Measurements from ENCODE around the gene CYP11A1. TPM values are rescaled to one million over a fixed set of nuclear protein-coding genes. Genes with fewer than 3 reads are reported as not detected.

The CYP11A1 gene
- total and polyA plus RNA-seq, 7 donors = 0.14 to 5.0 (median 0.61) TPM

GRCh38 chr15:74312445-74313007 is 54.9 kb downstream of the CYP11A1 start:
- DNase-seq (no peak), ATAC-seq (no peak)
- WGBS, 3 donors = 69 to 73% (median 70%) methylated on average over 9 of the region's 9 CpGs
- Histone ChIP-seq H3K4me3 (no peak overlapping the region), H3K27ac (no peak overlapping the region), H3K4me1 (peaks cover 3% of the 10 kb centered on the region), H3K9me3 (no peaks in the 10 kb centered on the region), H3K27me3 (ENCODE audit: insufficient read depth in 3 of 3, low read length in 2 of 3) (peaks cover 0 to 14% (median 4%) of the 10 kb centered on the region in 3 donors), H3K36me3 (ENCODE audit: insufficient read depth in 1 of 2, low read depth in 1 of 2) (no peaks in the 10 kb centered on the region)
- intact Hi-C loops (cut with DNase I) = loop anchor here in 1 of 2 donors (5.0 kb wide), 1 partner anchor 345 kb away; no protein-coding TSS in a partner anchor
- TF ChIP-seq, protein P1, sequence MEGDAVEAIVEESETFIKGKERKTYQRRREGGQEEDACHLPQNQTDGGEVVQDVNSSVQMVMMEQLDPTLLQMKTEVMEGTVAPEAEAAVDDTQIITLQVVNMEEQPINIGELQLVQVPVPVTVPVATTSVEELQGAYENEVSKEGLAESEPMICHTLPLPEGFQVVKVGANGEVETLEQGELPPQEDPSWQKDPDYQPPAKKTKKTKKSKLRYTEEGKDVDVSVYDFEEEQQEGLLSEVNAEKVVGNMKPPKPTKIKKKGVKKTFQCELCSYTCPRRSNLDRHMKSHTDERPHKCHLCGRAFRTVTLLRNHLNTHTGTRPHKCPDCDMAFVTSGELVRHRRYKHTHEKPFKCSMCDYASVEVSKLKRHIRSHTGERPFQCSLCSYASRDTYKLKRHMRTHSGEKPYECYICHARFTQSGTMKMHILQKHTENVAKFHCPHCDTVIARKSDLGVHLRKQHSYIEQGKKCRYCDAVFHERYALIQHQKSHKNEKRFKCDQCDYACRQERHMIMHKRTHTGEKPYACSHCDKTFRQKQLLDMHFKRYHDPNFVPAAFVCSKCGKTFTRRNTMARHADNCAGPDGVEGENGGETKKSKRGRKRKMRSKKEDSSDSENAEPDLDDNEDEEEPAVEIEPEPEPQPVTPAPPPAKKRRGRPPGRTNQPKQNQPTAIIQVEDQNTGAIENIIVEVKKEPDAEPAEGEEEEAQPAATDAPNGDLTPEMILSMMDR (IDR thresholded peaks at IDR 0.05) = no peak

DNA sequence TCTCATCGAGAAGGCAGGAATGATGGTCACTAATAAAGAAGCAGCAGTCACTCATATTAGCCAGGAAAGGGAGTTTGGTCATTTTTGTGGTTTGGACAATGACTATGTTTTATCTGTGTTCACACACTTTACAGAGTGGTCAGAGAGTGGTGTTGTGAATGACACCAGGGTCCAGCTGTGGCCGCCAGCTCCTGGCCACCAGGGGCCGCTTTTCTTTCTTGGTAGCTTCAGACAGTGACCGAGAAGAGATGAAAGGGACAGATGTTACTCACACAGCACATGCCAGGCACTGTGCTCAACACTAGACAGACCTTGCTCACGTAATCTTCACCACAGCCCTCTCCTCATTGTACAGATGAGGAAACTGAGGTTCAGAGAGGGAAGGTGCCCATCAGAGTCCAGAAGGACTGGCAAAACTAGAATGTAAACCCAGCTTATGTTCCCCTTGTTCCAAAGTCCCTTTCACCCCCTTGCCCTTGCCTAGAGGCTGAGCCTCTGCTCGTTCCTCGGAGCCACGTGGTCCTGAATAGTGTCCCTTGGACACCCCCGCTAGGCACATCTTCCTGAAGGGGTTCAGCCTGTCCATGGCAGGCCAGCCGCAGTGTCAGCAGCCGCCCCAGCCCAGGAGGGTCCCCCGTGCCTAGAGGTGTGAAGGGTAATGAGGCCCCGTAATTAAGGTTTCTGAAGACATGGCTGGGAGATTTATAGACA is 55.6 kb downstream of the CYP11A1 start:
- 59 to 63% (median 61%) methylated on average over 13 of the region's 13 CpGs for WGBS, 3 donors
- no peak for DNase-seq
- Histone ChIP-seq H3K9me3 (no peaks in the 10 kb centered on the region), H3K27ac (no peak overlapping the region), H3K36me3 (ENCODE audit: insufficient read depth in 1 of 2, low read depth in 1 of 2) (no peaks in the 10 kb centered on the region), H3K4me3 (no peak overlapping the region), H3K27me3 (ENCODE audit: insufficient read depth in 3 of 3, low read length in 2 of 3) (peaks cover 0 to 20% (median 5%) of the 10 kb centered on the region in 3 donors), H3K4me1 (no peaks in the 10 kb centered on the region)
- TF ChIP-seq, protein P1 (IDR thresholded peaks at IDR 0.05) = peak; percentile 34
- intact Hi-C loops (cut with DNase I) = loop anchor here in 1 of 2 donors (5.0 kb wide), 1 partner anchor 345 kb away; no protein-coding TSS in a partner anchor
- no peak for ATAC-seq

GRCh38 chr15:74307827-74308811 is 59.3 kb downstream of the CYP11A1 start:
- WGBS, 3 donors = 12 to 14% (median 12%) methylated on average over 19 of the region's 19 CpGs
- intact Hi-C loops (cut with DNase I) = loop anchor here in 1 of 2 donors (1.0 to 5.0 kb wide), 2 partner anchors 181 to 246 kb away; no protein-coding TSS in a partner anchor
- ATAC-seq (peak; percentile 85 to 90 (median 86)), DNase-seq (no peak)
- no peaks in the 10 kb centered on the region for H3K4me1 ChIP-seq
- no peaks in the 10 kb centered on the region for H3K36me3 ChIP-seq (ENCODE audit: insufficient read depth in 1 of 2, low read depth in 1 of 2)
- peaks cover 0 to 39% (median 7%) of the 10 kb centered on the region in 3 donors for H3K27me3 ChIP-seq (ENCODE audit: insufficient read depth in 3 of 3, low read length in 2 of 3)
- no peaks in the 10 kb centered on the region for H3K9me3 ChIP-seq
- TF ChIP-seq, protein P1 (IDR thresholded peaks at IDR 0.05) = peak; percentile 59
- H3K4me3 ChIP-seq = no peak overlapping the region
- H3K27ac ChIP-seq = no peak overlapping the region

GRCh38 chr15:74306781-74307217 is 60.6 kb downstream of the CYP11A1 start:
- H3K27ac ChIP-seq = no peak overlapping the region
- TF ChIP-seq, protein P1 (IDR thresholded peaks at IDR 0.05) = no peak
- no peaks in the 10 kb centered on the region for H3K4me1 ChIP-seq
- ATAC-seq = no peak
- intact Hi-C loops (cut with DNase I) = loop anchor here in 1 of 2 donors (1.0 to 5.0 kb wide), 2 partner anchors 179 to 244 kb away; no protein-coding TSS in a partner anchor
- H3K27me3 ChIP-seq (ENCODE audit: insufficient read depth in 3 of 3, low read length in 2 of 3) = peaks cover 0 to 46% (median 7%) of the 10 kb centered on the region in 3 donors
- H3K36me3 ChIP-seq (ENCODE audit: insufficient read depth in 1 of 2, low read depth in 1 of 2) = no peaks in the 10 kb centered on the region
- no peaks in the 10 kb centered on the region for H3K9me3 ChIP-seq
- no peak for DNase-seq
- 45 to 51% (median 48%) methylated on average over 10 of the region's 10 CpGs for WGBS, 3 donors
- no peak overlapping the region for H3K4me3 ChIP-seq

All from psoas muscle (tissue), 8 donors.